Neural progenitor cell (in vitro differentiated cells): ENCODE data around the gene SLC50A1.

Source experiments
- CTCF ChIP-seq: fragments of 200-600 bp; sonication (generic); IDR thresholded peaks from 2 replicates; pipeline ENCODE4 v1.5.1; 2017; ENCODE audit warnings: antibody characterized with exemption, mild to moderate bottlenecking
- EZH2 ChIP-seq: fragments of 200-600 bp; sonication (generic); IDR thresholded peaks from 2 replicates; pipeline ENCODE4 v1.6.1; 2017; ENCODE audit warnings: antibody characterized with exemption, mild to moderate bottlenecking, moderate library complexity
- EZH2phosphoT487 ChIP-seq: fragments of 200-600 bp; sonication (generic); IDR thresholded peaks from 2 replicates; pipeline ENCODE4 v1.6.1; 2017; ENCODE audit warnings: antibody characterized with exemption

- TF ChIP-seq CTCF (no peak), EZH2phosphoT487 (no peak), EZH2 (no peak)
Observed at GRCh38 chr1:155127967-155128754, 7.5 kb upstream of the SLC50A1 start.
